AG10803 (cell line): ENCODE results near the gene TMEM178A.

Experiments
- DNase-seq: peaks from one replicate; pipeline ENCODE4 v3.0.0; 2010; ENCODE audit warnings: low read depth
- H3K4me3 ChIP-seq: 2 replicates; pipeline ENCODE4 v1.5.1; 2011; ENCODE audit warnings: mild to moderate bottlenecking, low read length, control low read depth
- CTCF ChIP-seq: conservative IDR thresholded peaks from 2 replicates; pipeline ENCODE4 v1.5.1; 2011; ENCODE audit warnings: mild to moderate bottlenecking, low read length, control low read depth, inconsistent platforms

Gene TMEM178A

GRCh38 chr2:39688181-39688580 lies 22.5 kb downstream of the TMEM178A start:
- DNase-seq, result no peak
- TF ChIP-seq CTCF, result no peak
- no peak overlapping the region for H3K4me3 ChIP-seq

- no peak overlapping the region for H3K4me3 ChIP-seq
- TF ChIP-seq CTCF, result no peak
- DNase-seq, result no peak
These were observed 23.6 kb downstream of the TMEM178A start for GRCh38 chr2:39689272-39689841.

GRCh38 chr2:39689876-39690275 lies 24.2 kb downstream of the TMEM178A start:
- TF ChIP-seq CTCF, result no peak
- DNase-seq, result no peak
- no peak overlapping the region for H3K4me3 ChIP-seq

- no peak for TF ChIP-seq CTCF
- DNase-seq, result no peak
- H3K4me3 ChIP-seq, result no peak overlapping the region
These were observed 27.5 kb downstream of the TMEM178A start for GRCh38 chr2:39693245-39693644.

- TF ChIP-seq CTCF, result no peak
- peak; percentile 89 for DNase-seq
These were observed 30.4 kb downstream of the TMEM178A start for GRCh38 chr2:39696101-39696553.

GRCh38 chr2:39696838-39697237 lies 31.1 kb downstream of the TMEM178A start:
- TF ChIP-seq CTCF, result peak; percentile 58
- DNase-seq, result peak; percentile 78
- H3K4me3 ChIP-seq, result no peak overlapping the region

More at GRCh38 chr2:39696101-39696553, 30.4 kb downstream of the TMEM178A start:
- no peak overlapping the region for H3K4me3 ChIP-seq

GRCh38 chr2:39697454-39697853 lies 31.7 kb downstream of the TMEM178A start:
- TF ChIP-seq CTCF, result no peak
- no peak for DNase-seq

More at GRCh38 chr2:39697454-39697853, 31.7 kb downstream of the TMEM178A start:
- no peak overlapping the region for H3K4me3 ChIP-seq
